HepG2 (cell line): ENCODE measurements around the gene LOXL3. TPM values are rescaled to one million over a fixed set of nuclear protein-coding genes. Genes with fewer than 3 reads are reported as not detected.

Experiments
- CBX2 ChIP-seq, 2 experiments: fragments of 200-600 bp in 1 of 2; sonication (generic); formaldehyde crosslinking in 1 of 2; IDR thresholded peaks; 2 replicates each; pipeline versions ENCODE4 v1.7.0 to v1.8.1; 2018 to 2022; ENCODE audit warnings: low read depth in 2 of 2, low read length in 1 of 2, mild to moderate bottlenecking in 1 of 2, missing genetic modification reagents in 1 of 2
- CHD4 ChIP-seq: fragments of 200-600 bp; sonication (generic); IDR thresholded peaks from 2 replicates; pipeline ENCODE4 v1.7.0; 2017; ENCODE audit warnings: mild to moderate bottlenecking, low read length, borderline replicate concordance
- MEIS1 ChIP-seq: sonication (generic); formaldehyde crosslinking; IDR thresholded peaks from 2 replicates; pipeline ENCODE4 v1.9.0; 2021; ENCODE audit warnings: mild to moderate bottlenecking, missing genetic modification reagents, moderate library complexity, borderline replicate concordance
- TOE1 ChIP-seq: sonication (generic); formaldehyde crosslinking; IDR thresholded peaks from 2 replicates; pipeline ENCODE4 v1.4.0; 2020; ENCODE audit warnings: mild to moderate bottlenecking, missing genetic modification reagents
- ZNF546 ChIP-seq: sonication (generic); formaldehyde crosslinking; conservative IDR thresholded peaks from 2 replicates; pipeline ENCODE4 v1.8.1; 2023; ENCODE audit warnings: mild to moderate bottlenecking, missing genetic modification reagents
- ZNF839 ChIP-seq: sonication (generic); formaldehyde crosslinking; IDR thresholded peaks from 2 replicates; pipeline ENCODE4 v1.4.0; 2020; ENCODE audit warnings: missing genetic modification reagents, mild to moderate bottlenecking, borderline replicate concordance
- ZSCAN21 ChIP-seq: sonication (generic); formaldehyde crosslinking; IDR thresholded peaks from 2 replicates; pipeline ENCODE4 v1.8.0; 2022; ENCODE audit warnings: mild to moderate bottlenecking, missing genetic modification reagents, moderate library complexity, borderline replicate concordance
- polyA plus RNA-seq, 8 experiments: library from polyadenylated mRNA; depleted of rRNA in 3 of 8; stranded (reverse) in 7 of 8; unstranded in 1 of 8; fragments of >200 nt; fragmentation: Illumina TruSeq in 4 of 8; extraction: Trizol in 4 of 8; gene quantifications; 2 replicates each; pipeline versions ENCODE4 v1.2.1 to v1.2.3, GENCODE V29; 2011 to 2016; ENCODE audit warnings: low read depth in 4 of 8, missing spikeins in 1 of 8, mixed read lengths in 1 of 8; ENCODE audit not compliant: insufficient read depth in 1 of 8
- total RNA-seq, 5 experiments: library from RNA; depleted of rRNA; stranded (reverse); fragments of >200 nt; fragmentation: Illumina TruSeq; extraction: Trizol; gene quantifications; 2 replicates each; pipeline ENCODE4 v1.2.3, GENCODE V29; 2016; ENCODE audit warnings: low read depth in 1 of 5
- TF ChIP-seq, protein P1 (sequence below): sonication (generic); formaldehyde crosslinking; IDR thresholded peaks from 2 replicates; pipeline ENCODE4 v1.8.0; 2022; ENCODE audit warnings: low read depth, missing genetic modification reagents
- TF ChIP-seq, protein P2 (sequence below): IDR thresholded peaks from 2 replicates; pipeline ENCODE4 v1.6.1; 2016; ENCODE audit warnings: low read depth
- TF ChIP-seq, protein P3 (sequence below): sonication (generic); formaldehyde crosslinking; IDR thresholded peaks from 2 replicates; pipeline ENCODE4 v1.9.0; 2021; ENCODE audit warnings: mild to moderate bottlenecking, missing genetic modification reagents
- TF ChIP-seq, protein P4 (sequence below): IDR thresholded peaks from 2 replicates; pipeline ENCODE4 v1.6.1; 2018; ENCODE audit warnings: missing genetic modification reagents
- TF ChIP-seq, protein P5 (sequence below): sonication (generic); formaldehyde crosslinking; IDR thresholded peaks from 2 replicates; pipeline ENCODE4 v1.5.0; 2020; ENCODE audit warnings: mild to moderate bottlenecking, missing genetic modification reagents
- TF ChIP-seq, protein P6 (sequence below): sonication (generic); formaldehyde crosslinking; IDR thresholded peaks from 2 replicates; pipeline ENCODE4 v1.4.0; 2020; ENCODE audit warnings: missing genetic modification reagents

Gene LOXL3
- total and polyA plus RNA-seq, 2 of the 13 experiments (the other 11 are each of a cell fraction or from before 2014, with no cell fraction given) = 0.55 to 6.5 TPM

DNA sequence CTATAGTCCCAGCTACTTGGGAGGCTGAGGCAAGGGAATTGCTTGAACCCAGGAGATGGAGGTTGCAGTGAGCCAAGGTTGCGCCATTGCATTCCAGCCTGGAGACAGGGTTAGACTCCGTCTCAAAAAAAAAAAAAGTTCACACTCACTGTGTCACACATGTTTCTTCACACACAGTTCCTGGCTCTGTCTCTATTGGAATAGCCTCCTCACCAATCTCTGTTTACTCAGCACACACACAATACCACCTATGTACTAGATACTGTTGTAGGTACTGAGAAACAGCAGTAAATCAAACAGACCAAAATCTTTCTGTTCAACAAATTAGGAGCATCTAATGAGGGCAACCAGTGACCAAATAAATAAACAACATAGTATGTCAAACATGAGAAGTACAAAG, 67.6 kb downstream of the LOXL3 start (continued):
- TF ChIP-seq, protein P1, sequence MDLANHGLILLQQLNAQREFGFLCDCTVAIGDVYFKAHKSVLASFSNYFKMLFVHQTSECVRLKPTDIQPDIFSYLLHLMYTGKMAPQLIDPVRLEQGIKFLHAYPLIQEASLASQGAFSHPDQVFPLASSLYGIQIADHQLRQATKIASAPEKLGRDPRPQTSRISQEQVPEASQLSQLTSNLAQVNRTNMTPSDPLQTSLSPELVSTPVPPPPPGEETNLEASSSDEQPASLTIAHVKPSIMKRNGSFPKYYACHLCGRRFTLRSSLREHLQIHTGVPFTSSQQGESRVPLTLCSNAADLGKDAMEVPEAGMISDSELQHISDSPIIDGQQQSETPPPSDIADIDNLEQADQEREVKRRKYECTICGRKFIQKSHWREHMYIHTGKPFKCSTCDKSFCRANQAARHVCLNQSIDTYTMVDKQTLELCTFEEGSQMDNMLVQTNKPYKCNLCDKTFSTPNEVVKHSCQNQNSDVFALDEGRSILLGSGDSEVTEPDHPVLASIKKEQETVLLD = no peak
- TF ChIP-seq ZSCAN21 (no peak), ZNF839 (CRISPR knock-in tag) (no peak), CBX2 (IDR thresholded peaks at IDR 0.05; ENCODE audit: low read depth, low read length) (no peak), CBX2 (CRISPR knock-in tag; IDR thresholded peaks at IDR 0.05; ENCODE audit: low read depth) (no peak), MEIS1 (CRISPR knock-in tag) (0 out of 2 replicates have a peak, but pooled peaks have one; percentile 35), ZNF546 (CRISPR knock-in tag) (no peak), TOE1 (CRISPR knock-in tag) (no peak), CHD4 (peak; percentile 21; the same call in 1 of the 2 replicates)
- TF ChIP-seq, protein P2, sequence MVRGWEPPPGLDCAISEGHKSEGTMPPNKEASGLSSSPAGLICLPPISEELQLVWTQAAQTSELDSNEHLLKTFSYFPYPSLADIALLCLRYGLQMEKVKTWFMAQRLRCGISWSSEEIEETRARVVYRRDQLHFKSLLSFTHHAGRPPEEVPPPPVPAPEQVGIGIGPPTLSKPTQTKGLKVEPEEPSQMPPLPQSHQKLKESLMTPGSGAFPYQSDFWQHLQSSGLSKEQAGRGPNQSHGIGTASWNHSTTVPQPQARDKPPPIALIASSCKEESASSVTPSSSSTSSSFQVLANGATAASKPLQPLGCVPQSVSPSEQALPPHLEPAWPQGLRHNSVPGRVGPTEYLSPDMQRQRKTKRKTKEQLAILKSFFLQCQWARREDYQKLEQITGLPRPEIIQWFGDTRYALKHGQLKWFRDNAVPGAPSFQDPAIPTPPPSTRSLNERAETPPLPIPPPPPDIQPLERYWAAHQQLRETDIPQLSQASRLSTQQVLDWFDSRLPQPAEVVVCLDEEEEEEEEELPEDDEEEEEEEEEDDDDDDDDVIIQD = no peak
- TF ChIP-seq, protein P3, sequence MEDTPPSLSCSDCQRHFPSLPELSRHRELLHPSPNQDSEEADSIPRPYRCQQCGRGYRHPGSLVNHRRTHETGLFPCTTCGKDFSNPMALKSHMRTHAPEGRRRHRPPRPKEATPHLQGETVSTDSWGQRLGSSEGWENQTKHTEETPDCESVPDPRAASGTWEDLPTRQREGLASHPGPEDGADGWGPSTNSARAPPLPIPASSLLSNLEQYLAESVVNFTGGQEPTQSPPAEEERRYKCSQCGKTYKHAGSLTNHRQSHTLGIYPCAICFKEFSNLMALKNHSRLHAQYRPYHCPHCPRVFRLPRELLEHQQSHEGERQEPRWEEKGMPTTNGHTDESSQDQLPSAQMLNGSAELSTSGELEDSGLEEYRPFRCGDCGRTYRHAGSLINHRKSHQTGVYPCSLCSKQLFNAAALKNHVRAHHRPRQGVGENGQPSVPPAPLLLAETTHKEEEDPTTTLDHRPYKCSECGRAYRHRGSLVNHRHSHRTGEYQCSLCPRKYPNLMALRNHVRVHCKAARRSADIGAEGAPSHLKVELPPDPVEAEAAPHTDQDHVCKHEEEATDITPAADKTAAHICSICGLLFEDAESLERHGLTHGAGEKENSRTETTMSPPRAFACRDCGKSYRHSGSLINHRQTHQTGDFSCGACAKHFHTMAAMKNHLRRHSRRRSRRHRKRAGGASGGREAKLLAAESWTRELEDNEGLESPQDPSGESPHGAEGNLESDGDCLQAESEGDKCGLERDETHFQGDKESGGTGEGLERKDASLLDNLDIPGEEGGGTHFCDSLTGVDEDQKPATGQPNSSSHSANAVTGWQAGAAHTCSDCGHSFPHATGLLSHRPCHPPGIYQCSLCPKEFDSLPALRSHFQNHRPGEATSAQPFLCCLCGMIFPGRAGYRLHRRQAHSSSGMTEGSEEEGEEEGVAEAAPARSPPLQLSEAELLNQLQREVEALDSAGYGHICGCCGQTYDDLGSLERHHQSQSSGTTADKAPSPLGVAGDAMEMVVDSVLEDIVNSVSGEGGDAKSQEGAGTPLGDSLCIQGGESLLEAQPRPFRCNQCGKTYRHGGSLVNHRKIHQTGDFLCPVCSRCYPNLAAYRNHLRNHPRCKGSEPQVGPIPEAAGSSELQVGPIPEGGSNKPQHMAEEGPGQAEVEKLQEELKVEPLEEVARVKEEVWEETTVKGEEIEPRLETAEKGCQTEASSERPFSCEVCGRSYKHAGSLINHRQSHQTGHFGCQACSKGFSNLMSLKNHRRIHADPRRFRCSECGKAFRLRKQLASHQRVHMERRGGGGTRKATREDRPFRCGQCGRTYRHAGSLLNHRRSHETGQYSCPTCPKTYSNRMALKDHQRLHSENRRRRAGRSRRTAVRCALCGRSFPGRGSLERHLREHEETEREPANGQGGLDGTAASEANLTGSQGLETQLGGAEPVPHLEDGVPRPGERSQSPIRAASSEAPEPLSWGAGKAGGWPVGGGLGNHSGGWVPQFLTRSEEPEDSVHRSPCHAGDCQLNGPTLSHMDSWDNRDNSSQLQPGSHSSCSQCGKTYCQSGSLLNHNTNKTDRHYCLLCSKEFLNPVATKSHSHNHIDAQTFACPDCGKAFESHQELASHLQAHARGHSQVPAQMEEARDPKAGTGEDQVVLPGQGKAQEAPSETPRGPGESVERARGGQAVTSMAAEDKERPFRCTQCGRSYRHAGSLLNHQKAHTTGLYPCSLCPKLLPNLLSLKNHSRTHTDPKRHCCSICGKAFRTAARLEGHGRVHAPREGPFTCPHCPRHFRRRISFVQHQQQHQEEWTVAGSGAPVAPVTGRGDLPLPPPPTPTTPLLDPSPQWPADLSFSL = no peak
- TF ChIP-seq, protein P4, sequence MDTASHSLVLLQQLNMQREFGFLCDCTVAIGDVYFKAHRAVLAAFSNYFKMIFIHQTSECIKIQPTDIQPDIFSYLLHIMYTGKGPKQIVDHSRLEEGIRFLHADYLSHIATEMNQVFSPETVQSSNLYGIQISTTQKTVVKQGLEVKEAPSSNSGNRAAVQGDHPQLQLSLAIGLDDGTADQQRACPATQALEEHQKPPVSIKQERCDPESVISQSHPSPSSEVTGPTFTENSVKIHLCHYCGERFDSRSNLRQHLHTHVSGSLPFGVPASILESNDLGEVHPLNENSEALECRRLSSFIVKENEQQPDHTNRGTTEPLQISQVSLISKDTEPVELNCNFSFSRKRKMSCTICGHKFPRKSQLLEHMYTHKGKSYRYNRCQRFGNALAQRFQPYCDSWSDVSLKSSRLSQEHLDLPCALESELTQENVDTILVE (CRISPR knock-in tag) = no peak
- TF ChIP-seq, protein P5, sequence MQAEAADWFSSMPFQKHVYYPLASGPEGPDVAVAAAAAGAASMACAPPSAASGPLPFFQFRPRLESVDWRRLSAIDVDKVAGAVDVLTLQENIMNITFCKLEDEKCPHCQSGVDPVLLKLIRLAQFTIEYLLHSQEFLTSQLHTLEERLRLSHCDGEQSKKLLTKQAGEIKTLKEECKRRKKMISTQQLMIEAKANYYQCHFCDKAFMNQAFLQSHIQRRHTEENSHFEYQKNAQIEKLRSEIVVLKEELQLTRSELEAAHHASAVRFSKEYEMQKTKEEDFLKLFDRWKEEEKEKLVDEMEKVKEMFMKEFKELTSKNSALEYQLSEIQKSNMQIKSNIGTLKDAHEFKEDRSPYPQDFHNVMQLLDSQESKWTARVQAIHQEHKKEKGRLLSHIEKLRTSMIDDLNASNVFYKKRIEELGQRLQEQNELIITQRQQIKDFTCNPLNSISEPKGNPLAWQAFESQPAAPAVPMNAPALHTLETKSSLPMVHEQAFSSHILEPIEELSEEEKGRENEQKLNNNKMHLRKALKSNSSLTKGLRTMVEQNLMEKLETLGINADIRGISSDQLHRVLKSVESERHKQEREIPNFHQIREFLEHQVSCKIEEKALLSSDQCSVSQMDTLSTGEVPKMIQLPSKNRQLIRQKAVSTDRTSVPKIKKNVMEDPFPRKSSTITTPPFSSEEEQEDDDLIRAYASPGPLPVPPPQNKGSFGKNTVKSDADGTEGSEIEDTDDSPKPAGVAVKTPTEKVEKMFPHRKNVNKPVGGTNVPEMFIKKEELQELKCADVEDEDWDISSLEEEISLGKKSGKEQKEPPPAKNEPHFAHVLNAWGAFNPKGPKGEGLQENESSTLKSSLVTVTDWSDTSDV (CRISPR knock-in tag) = no peak
- TF ChIP-seq, protein P6, sequence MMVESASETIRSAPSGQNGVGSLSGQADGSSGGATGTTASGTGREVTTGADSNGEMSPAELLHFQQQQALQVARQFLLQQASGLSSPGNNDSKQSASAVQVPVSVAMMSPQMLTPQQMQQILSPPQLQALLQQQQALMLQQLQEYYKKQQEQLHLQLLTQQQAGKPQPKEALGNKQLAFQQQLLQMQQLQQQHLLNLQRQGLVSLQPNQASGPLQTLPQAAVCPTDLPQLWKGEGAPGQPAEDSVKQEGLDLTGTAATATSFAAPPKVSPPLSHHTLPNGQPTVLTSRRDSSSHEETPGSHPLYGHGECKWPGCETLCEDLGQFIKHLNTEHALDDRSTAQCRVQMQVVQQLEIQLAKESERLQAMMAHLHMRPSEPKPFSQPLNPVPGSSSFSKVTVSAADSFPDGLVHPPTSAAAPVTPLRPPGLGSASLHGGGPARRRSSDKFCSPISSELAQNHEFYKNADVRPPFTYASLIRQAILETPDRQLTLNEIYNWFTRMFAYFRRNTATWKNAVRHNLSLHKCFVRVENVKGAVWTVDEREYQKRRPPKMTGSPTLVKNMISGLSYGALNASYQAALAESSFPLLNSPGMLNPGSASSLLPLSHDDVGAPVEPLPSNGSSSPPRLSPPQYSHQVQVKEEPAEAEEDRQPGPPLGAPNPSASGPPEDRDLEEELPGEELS (CRISPR knock-in tag) = peak; percentile 71
